ENCODE measurements around the gene HHIPL1. TPM values are rescaled to one million over a fixed set of nuclear protein-coding genes. Genes with fewer than 3 reads are reported as not detected.

The HHIPL1 gene
- total and polyA plus RNA-seq, 2 of the 8 experiments (the other 6 are each of a cell fraction or from before 2014, with no cell fraction given), result 1.5 to 2.6 TPM

DNA sequence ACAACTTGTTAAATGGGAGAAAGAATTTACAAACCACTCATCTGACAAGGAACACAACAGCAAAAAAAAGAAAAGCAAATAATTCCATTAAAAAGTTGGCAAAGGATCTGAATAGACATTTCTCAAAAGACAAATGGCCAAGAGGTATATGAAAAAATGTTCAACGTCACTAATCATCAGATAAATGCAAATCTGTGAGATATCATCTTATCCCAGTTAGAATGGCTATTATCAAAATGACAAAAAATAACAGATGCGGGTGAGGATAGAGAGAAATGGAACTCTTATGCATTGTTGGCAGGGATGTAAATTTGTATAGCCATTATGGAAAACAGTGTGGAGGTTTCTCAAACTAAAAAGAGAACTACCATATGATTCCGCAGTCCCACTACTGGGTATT lies 69.0 kb downstream of the HHIPL1 start:
- no peak for DNase-seq (ENCODE audit: low read depth in 1 of 2, low spot score in 2 of 2)
- no peak overlapping the region for H3K4ac ChIP-seq (replicated peaks; ENCODE audit: insufficient read length, low read depth, low read length)
- no peak overlapping the region for H2BK20ac ChIP-seq (ENCODE audit: low read length)
- H3K27me3 ChIP-seq (replicated peaks in 1 of 4; ENCODE audit: control insufficient read depth in 3 of 4, extremely low read depth in 1 of 4, insufficient read depth in 3 of 4, low read length in 3 of 4), result no peaks in the 10 kb centered on the region
- H2BK120ac ChIP-seq (replicated peaks; ENCODE audit: low read depth, low read length), result no peak overlapping the region
- H2AFZ ChIP-seq (ENCODE audit: low read length), result no peak overlapping the region
- H4K20me1 ChIP-seq (replicated peaks in 1 of 2; ENCODE audit: control insufficient read depth in 1 of 2, insufficient read depth in 2 of 2, low read length in 2 of 2), result no peaks in the 10 kb centered on the region
- ChIA-PET POLR2A (ENCODE audit: partially characterized antibody) (no interaction called here), CTCF (ENCODE audit: partially characterized antibody) (interaction anchor here (0.6 to 5.1 kb wide), 2 partner anchors 25 to 361 kb away, joined by 4 to 36 read pairs; no protein-coding TSS in a partner anchor)
- no peak overlapping the region for H3K18ac ChIP-seq (ENCODE audit: extremely low read depth, low read length)
- peaks cover 0 to 2% (median 0%) of the 10 kb centered on the region in 4 experiments; a peak in 3 of 7 replicates for H3K4me1 ChIP-seq (replicated peaks in 1 of 4; ENCODE audit: control insufficient read depth in 3 of 4, insufficient read depth in 4 of 4, low read length in 3 of 4)
- no peaks in the 10 kb centered on the region for H3K79me2 ChIP-seq (ENCODE audit: control insufficient read depth in 1 of 2, insufficient read depth in 2 of 2, low read length in 2 of 2)
- no peak overlapping the region for H4K8ac ChIP-seq (ENCODE audit: extremely low read depth, insufficient read depth, low read length)
- H3K4me2 ChIP-seq (ENCODE audit: insufficient read depth in 1 of 2, low read depth in 2 of 2, low read length in 2 of 2), result no peak overlapping the region
- TF ChIP-seq SAP30 (IDR thresholded peaks at IDR 0.05; ENCODE audit: insufficient read depth, insufficient replicate concordance, low read length) (no peak), KDM1A (IDR thresholded peaks at IDR 0.05; ENCODE audit: borderline replicate concordance, low read length) (no peak), FOSL1 (IDR thresholded peaks at IDR 0.05; ENCODE audit: insufficient read depth, low read depth, low read length) (no peak), ZNF274 (IDR thresholded peaks at IDR 0.05; ENCODE audit: borderline replicate concordance, extremely low read depth, low read length) (no peak), CHD2 (IDR thresholded peaks at IDR 0.05; ENCODE audit: low read length) (no peak), SRF (IDR thresholded peaks at IDR 0.05; ENCODE audit: low read depth, low read length) (no peak)
- H2BK5ac ChIP-seq (ENCODE audit: low read depth, low read length), result no peak overlapping the region
- no peak overlapping the region for H3K56ac ChIP-seq (replicated peaks; ENCODE audit: insufficient read length, low read depth, low read length)
- H4K5ac ChIP-seq (ENCODE audit: insufficient read length, low read depth, low read length), result no peak overlapping the region
- no peaks in the 10 kb centered on the region for H3K36me3 ChIP-seq (ENCODE audit: control insufficient read depth in 2 of 4, insufficient read depth in 4 of 4, low read length in 3 of 4)
- H3K23ac ChIP-seq (ENCODE audit: insufficient read length), result no peak overlapping the region
- H2BK12ac ChIP-seq (ENCODE audit: low read depth, low read length), result no peak overlapping the region
- H3K27ac ChIP-seq (ENCODE audit: low read depth, low read length), result no peak overlapping the region
- H3K79me1 ChIP-seq (ENCODE audit: low read depth, low read length), result no peaks in the 10 kb centered on the region
- H2AK5ac ChIP-seq (ENCODE audit: low read depth, low read length), result no peak overlapping the region
- H4K91ac ChIP-seq (replicated peaks; ENCODE audit: insufficient read length, low read length), result no peak overlapping the region
- FAIRE-seq, result no peak
- H3K9ac ChIP-seq (replicated peaks in 1 of 4; ENCODE audit: extremely low read depth in 1 of 4, low read depth in 3 of 4, low read length in 3 of 4), result no peak overlapping the region
- no peak overlapping the region for H2BK15ac ChIP-seq (ENCODE audit: low read length)
- H3K14ac ChIP-seq (ENCODE audit: insufficient read length), result no peak overlapping the region
- no peaks in the 10 kb centered on the region; a peak in 1 of 4 replicates for H3K9me3 ChIP-seq (ENCODE audit: insufficient read depth in 2 of 2, low read depth in 1 of 2, low read length in 1 of 2)
- 89% methylated on average over 3 of the region's 3 CpGs; no CpG with 5 or more reads in 1 of the 2 experiments for WGBS, 2 experiments (ENCODE audit: extremely low coverage in 1 of 2, insufficient coverage in 1 of 2, insufficient read length in 1 of 2, insufficient replicate concordance in 2 of 2, low coverage in 1 of 2, low lambda C conversion rate in 2 of 2, missing lambda C conversion rate in 1 of 2)
- no peaks in the 10 kb centered on the region for H3K23me2 ChIP-seq (ENCODE audit: low read depth, low read length)
- H3K4me3 ChIP-seq (ENCODE audit: extremely low read depth in 1 of 4, insufficient read depth in 2 of 4, low read depth in 3 of 4, low read length in 4 of 4), result no peak overlapping the region

All from H1 (cell line).